ENCODE results near the gene NFIX.

Gene NFIX

DNA sequence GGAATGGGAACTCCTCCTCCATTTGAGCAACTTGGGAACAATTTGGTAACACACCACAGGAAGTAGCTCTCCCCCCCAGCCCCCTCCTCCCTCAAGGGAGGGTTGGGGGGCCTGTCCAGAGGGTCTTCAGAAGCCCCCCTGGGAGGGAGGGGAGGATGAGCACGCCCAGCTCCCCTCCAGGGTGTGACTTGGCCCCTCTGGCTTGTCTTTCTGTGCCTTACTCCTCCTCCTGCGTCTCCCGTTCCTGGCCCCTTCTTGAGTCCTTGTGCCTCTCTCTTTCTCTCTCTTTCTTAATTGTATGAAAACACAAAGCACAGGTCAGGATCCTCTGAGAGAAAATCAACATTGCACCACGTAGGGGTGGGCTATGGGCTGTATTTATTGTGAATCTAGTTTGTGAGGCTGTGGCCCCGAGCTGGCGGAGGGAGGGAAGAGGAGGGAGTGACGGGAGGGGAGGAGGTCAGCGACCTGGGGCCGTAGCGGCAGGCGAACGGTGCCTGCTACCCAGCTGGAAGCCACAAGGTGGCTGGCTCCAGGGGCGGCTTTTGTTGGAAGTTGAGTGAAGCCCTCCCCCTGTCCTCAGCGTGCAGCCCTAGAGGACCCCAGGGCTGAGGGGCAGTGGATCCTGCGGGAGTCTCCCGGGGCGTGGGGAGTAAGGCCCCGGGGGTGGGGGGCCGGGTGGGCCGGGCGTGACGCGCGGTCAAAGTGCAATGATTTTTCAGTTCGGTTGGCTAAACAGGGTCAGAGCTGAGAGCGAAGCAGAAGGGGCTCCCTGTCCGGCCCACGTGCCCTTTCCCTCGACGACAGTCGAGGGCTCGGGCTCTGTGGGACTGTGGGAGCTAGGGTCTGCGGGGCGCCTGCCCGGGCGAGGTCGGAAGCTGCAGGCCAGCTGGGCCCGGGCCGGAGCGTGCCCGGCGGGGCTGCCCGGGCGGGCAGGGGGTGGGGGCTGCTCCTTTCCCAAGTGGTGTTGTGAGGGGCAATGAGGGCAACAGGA, 101.0 kb downstream of the NFIX start:
- no peak for DNase-seq

DNA sequence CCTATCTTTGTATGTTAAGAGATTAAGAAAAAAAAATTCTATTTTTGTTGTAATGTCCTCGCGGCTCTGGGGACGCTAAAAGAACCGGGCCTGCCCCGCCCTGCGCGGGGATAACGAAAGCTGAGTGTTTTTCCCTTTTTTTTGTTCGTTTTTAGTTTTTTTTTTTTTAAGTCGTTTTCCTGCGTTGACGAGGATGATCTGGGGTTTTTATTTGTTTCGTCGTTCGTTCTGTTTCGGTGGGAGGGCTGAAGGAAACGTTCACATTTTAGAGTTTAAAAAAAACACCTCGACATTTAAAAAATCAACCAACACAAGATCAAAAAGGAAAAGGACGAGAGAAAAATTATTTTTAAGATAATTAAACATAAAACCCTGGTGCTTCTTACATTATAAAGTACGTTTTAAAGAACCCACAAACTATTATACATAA, 101.8 kb downstream of the NFIX start:
- no peak for DNase-seq

DNA sequence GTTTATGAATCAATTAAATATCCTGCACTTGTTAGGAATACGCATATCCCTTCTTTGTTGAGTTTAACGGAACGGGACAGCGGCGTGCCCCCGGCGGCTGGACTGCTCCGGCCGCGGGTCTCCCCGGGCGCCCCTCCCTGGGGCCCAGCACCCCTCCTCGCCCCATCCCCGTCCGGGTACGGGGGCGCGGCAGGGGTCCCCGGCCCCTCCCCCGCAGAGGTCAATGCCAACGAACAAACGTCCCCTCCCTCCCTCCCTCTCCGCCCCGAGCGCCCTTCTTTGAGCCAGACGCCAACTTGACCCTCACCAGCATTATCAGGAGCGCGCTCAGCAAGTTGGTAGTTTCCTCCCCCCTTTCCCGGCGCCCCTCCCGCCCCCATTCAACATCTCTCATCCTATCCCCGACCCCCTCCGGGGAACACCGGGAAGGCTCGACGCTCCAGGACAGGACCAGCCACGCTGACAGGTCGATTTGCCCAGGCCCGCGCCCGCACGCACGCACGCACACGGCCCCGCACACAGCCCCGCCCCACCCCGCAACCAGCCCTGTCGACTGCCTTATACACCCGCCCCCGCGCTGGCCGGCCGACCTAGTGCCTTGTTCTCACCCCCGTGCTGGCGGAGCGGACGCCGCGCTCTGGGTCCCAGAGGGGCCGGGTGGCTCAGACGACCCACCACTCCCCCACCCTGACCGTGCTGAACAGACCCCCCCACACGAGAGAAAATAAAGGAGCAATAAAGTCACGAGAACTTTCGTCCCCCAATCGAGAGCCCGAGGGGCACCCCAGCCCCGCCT, 102.4 kb downstream of the NFIX start:
- no peak for DNase-seq

DNA sequence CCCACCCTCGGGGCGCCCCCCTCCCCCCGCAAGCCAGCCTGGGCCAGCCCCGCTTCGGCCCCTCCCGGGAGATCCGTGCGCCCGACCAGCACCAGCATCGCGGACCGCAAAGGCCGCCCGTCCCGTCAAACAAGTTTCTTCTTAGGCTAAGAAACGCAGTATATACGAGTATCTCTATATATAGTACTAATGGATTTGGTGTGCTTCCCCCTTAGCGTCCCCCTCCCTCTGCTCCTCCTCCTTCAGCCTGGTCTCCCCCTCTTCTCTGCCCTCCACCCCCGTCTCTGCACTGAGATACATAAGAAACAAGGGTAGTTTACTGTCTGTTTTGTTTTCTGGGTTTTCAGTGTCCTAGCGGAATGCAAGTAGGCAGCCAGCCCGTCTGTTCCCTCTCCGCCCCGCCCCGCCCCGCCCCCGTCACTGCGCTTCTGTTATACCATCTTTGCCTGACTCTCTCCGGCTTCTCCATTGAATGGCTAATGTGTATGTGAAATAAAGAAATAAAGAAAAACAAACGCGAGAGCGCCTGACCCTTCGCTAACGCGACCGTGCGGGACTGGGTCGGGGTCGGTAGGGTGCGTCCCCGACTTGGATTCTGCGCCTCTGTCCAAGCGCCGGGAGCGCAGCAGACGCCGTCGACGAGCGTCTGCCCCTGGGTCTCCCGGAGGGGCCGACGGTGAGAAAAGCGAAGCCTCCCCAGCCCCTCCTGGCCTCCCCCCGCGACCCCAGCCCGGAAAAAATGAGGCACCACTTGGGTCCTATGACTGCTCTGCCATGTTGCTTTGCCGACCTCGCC, 103.2 kb downstream of the NFIX start:
- DNase-seq = no peak

DNA sequence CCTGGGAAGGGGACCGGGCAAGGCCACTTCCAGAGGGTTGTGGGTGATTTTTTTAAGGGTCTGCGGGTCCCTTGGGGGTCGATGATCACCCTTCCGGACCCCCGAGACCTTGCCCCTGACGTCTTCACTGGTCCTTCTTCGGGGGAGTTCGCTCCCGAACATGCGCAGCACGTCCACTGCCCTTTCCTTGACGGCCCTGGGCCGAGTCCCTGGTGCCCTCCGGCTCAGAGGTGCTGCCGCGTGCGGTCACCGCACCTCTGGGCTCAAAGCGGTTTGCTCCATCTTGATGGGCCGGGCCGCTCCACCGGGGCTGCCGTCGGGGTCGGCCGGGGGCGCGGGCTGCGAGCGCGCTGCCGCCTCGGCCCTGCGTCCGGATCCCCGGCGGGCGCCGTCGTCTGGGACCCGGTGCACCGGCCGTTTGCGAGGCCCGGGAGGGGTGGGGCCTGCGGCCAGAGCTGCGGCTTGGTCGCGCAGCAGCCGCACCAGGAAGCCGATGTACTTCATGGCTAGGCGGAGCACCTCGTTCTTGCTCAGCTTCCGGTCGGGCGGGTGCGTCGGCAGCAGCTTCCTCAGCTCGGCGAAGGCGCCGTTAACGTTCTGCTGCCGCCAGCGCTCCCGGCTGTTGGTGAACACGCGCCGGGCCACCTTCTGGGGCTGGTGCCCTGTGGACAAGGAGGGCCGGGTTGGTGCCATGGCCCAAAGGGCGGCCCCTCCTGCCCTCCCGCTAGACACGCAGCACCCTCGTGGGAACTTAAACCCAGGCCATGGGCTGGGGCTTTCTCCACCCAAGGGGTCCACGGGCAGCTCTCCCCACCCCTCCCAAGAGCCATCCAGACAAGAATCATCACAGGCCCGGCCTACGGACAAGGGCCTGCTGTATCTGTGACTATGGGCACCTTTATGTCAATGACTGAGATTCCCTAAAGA, 104.1 kb downstream of the NFIX start:
- peak; percentile 75 for DNase-seq

GRCh38 chr19:13100031-13100588, 104.8 kb downstream of the NFIX start:
- DNase-seq = peak; percentile 57

DNA sequence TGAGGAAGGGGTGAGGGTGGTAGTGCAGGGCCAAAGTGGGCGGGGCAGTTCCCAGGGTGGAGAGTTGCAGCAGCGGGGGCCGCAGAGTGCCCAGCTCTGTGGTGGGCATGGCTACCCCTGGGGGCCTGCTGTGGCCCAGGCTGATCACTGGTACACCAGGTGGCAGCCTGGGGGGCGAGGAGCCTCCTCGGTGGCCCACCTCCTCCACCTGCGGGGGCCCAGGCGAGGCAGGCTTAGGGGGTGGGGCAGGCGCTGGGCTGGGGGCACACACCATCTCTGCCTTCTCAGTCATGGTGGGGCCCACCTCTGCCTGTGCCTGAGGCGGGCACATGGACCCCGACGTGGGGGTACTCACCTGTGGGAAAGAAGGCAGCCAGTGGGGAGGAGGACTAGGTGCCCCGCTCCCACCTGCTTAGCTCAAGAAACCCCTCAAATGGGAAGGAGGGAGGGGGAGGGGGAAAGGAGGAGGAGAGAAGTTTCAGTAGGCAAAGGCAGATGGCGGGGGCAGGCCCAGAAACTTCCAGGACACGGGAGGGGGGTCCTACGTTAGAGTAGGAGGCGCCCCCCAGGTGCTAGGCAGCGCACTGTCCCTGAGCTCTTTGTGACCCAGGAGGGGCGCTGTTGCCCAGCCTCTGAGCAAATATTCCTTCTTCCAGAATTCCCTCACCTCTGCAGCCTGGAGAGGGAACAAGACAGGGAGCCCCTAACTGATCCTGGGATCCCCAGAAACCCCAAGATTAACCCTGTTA, 105.7 kb downstream of the NFIX start:
- no peak for DNase-seq

GRCh38 chr19:13101590-13102415, 106.5 kb downstream of the NFIX start:
- no peak for DNase-seq

DNA sequence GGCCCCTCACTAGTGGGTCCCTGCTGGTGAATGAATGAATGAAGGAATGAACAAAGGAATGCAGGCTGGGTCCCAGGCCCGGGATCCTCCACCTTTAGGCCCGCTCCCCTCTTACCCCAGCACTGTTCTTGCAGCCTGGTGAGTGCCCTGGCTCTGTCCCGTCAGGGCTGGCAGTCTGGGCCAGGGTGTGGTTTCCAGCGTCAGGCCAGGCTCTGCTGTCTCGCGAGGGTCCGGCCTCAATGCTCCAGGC, 107.1 kb downstream of the NFIX start:
- no peak for DNase-seq

DNA sequence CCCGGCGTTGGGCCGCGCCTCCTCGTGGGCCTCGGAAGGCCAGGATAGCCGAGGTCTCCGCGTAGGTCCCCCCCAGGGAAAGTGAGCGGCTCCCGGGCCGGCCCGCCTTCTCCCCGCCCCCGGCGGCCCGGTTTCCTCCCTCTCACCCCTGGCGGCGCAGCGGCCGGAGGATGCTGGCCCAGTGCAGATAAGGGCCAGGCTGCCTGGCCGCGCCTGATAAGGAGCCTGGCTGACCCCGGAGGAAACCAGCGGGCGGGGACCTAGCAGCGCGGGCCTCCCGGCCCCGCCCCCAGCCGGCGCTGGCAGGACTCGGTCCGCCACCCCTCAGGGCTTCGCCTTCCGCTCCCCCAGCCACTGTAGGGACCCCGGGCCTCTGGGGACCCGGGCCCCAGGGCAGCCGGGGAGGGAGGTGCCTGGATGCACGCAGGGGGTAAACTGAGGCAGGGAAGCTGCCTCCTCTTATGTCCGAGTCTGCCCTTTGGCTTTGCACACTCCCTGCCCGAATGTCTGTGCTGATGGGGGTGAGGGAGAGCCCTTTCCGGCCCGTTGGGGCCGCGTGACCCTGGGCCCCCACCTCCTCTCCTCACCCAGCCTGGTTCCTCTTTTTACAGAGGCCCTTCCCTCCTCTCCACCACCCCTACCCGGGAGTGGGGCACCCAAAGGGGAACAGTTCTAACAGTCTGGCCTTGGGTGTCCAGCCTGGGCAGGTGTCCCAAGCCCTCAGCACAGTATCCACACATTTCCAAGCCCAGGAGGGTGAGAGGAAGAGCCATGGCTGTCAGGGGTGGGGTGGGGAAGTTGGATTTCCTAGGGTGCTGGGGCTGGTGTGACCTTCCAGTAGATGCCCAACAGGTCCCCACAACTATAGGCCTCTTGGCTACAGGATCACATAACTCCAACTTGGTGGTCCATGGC, 107.6 kb downstream of the NFIX start, which contains the start of gene LYL1:
Gene LYL1, minus strand, starts transcription at position 193 of the 915 bp plus-strand sequence. CDS start 1,687 bp downstream, outside the sequence.
- no peak for DNase-seq

GRCh38 chr19:13103581-13104359, 108.5 kb downstream of the NFIX start:
- no peak for DNase-seq

- peak; percentile 55 for DNase-seq
Observed at GRCh38 chr19:13104360-13104847, 109.1 kb downstream of the NFIX start.

GRCh38 chr19:13104848-13105711, 109.8 kb downstream of the NFIX start:
- peak; percentile 34 for DNase-seq

DNA sequence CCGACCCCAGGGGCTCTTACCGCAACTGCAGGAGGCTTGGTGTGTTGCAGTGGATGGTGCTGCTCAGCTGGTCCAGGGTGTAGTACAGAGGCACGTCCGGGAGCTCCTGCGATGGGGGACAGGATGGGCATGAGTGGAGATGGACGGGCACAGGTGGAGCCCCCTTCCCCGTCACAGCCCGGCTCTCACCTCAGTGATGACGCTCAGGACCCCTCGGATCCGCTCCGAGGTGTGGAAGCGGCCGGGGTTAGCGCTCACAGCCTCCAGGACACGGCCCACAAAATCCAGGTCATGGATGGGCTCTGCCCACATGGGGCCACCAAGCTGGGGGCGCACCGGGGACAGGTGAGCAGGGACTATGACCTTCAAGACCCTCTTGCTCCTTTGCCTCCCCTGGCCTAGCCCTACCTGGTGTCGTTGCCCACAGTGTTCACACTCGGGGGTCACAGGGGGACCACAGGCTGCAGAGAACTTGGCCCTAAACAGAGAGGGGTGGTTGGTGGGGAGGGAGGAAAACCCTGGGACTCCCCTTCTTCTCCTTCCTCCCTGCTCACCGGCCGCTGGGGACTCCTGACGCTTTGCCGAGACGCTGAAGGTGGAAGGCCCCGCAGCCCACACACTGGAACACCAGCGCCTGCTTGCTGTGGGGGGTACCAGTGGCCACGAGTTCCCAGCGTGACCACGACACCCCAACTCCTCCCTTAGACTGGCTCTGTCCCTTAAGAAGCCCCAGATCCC, 114.3 kb downstream of the NFIX start:
- DNase-seq = no peak

- DNase-seq = no peak
Observed at GRCh38 chr19:13110099-13110610, 114.9 kb downstream of the NFIX start.

DNA sequence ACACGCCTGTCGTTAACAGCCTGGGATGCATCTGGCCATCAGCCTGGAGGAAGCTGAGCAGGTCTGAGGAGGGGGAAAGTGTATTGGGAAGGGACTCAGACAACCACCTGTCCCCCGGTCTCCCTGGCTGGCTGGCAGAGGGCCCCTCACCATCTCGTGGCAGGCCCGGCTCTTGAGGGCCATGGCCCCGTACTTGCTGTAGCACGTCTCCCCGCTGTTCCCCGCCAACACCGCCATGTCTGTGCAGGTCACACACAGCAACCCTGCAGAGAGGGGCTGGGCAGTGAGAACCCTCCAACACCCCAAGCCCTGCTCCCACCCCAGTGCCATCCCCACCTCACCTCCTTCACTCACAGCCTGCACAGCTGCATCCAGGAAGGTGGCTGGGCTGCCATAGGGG, 117.3 kb downstream of the NFIX start:
- DNase-seq = no peak

Data from activated effector memory CD4-positive, alpha-beta T cell treated with Interleukin-2 at 50 U/mL for 16 hours (primary cell).